HT-29 (cell line): ENCODE results near the gene RNASEH1. TPM values are rescaled to one million over a fixed set of nuclear protein-coding genes. Genes with fewer than 3 reads are reported as not detected.

Source experiments
- DNase-seq: peaks from one replicate; pipeline ENCODE4 v3.0.0-alpha.2; 2015; ENCODE audit warnings: low spot score
- total RNA-seq: library from RNA; depleted of rRNA; stranded (reverse); fragments of >200 nt; shearing (Covaris generic); gene quantifications from 2 replicates; pipeline ENCODE4 v1.2.3, GENCODE V29; 2014

Gene RNASEH1
- total RNA-seq, 1 experiment from 2014 or later, result 20.0 TPM

GRCh38 chr2:3553946-3554345 lies 4.2 kb downstream of the RNASEH1 start:
- no peak for DNase-seq

- no peak for DNase-seq
Observed at GRCh38 chr2:3547915-3548314, 10.2 kb downstream of the RNASEH1 start.

- no peak for DNase-seq
Observed at GRCh38 chr2:3545788-3546478, 12.2 kb downstream of the RNASEH1 start.

GRCh38 chr2:3543023-3543683 lies 15.0 kb downstream of the RNASEH1 start:
- no peak for DNase-seq

- no peak for DNase-seq
Observed at GRCh38 chr2:3542107-3542506, 16.0 kb downstream of the RNASEH1 start.

GRCh38 chr2:3539836-3540235 lies 18.3 kb downstream of the RNASEH1 start:
- DNase-seq, result no peak

- DNase-seq, result peak; percentile 62
Observed at GRCh38 chr2:3536682-3537632, 21.2 kb downstream of the RNASEH1 start.

- DNase-seq, result peak; percentile 77
Observed at GRCh38 chr2:3535794-3536681, 22.1 kb downstream of the RNASEH1 start.

GRCh38 chr2:3535467-3535793 lies 22.7 kb downstream of the RNASEH1 start:
- DNase-seq, result no peak

- DNase-seq, result no peak
Observed at GRCh38 chr2:3534251-3534814, 23.8 kb downstream of the RNASEH1 start.

- DNase-seq, result no peak
Observed at GRCh38 chr2:3533836-3534235, 24.3 kb downstream of the RNASEH1 start.

GRCh38 chr2:3532941-3533340 lies 25.2 kb downstream of the RNASEH1 start:
- no peak for DNase-seq

- no peak for DNase-seq
Observed at GRCh38 chr2:3529316-3530025, 28.7 kb downstream of the RNASEH1 start.

GRCh38 chr2:3527886-3528785 lies 30.0 kb downstream of the RNASEH1 start:
- DNase-seq, result no peak

- no peak for DNase-seq
Observed at GRCh38 chr2:3526871-3527270, 31.3 kb downstream of the RNASEH1 start.

GRCh38 chr2:3523551-3524041 lies 34.5 kb downstream of the RNASEH1 start:
- no peak for DNase-seq

- DNase-seq, result no peak
Observed at GRCh38 chr2:3522961-3523421, 35.1 kb downstream of the RNASEH1 start.

GRCh38 chr2:3520591-3520990 lies 37.5 kb downstream of the RNASEH1 start:
- no peak for DNase-seq
